OCI-LY1 (cell line): ENCODE measurements around the gene CBLB.
A peak's percentile ranks its signal among the peaks of the same experiment; 100 is the strongest.

Experiments used
- H2AFZ ChIP-seq: fragments of 200-600 bp; sonication (generic), shearing (Covaris generic); 2 replicates; pipeline ENCODE4 v1.6.0; 2014; ENCODE audit warnings: antibody characterized with exemption, mild to moderate bottlenecking, low read length
- H3F3A ChIP-seq: fragments of 200-600 bp; sonication (generic), shearing (Covaris generic); 2 replicates; pipeline ENCODE4 v1.6.0; 2014; ENCODE audit warnings: mild to moderate bottlenecking, antibody characterized with exemption, low read length, moderate library complexity; ENCODE audit not compliant: insufficient read depth
- H3K27ac ChIP-seq: fragments of 200-600 bp; sonication (generic); 2 replicates; pipeline ENCODE4 v1.5.1; 2014; ENCODE audit warnings: low read length, mixed run types, mild to moderate bottlenecking, low read depth; ENCODE audit not compliant: poor library complexity, severe bottlenecking
- H3K27me3 ChIP-seq: fragments of 200-600 bp; sonication (generic); 2 replicates; pipeline ENCODE4 v1.6.0; 2014; ENCODE audit warnings: antibody characterized with exemption, mild to moderate bottlenecking, low read length, moderate library complexity; ENCODE audit not compliant: insufficient read depth
- H3K36me3 ChIP-seq: fragments of 200-600 bp; sonication (generic); 2 replicates; pipeline ENCODE4 v1.6.1; 2014; ENCODE audit warnings: mild to moderate bottlenecking, antibody characterized with exemption, low read length, moderate library complexity, mixed read lengths; ENCODE audit not compliant: insufficient read depth
- H3K4me1 ChIP-seq: fragments of 200-600 bp; sonication (generic); 2 replicates; pipeline ENCODE4 v1.5.1; 2014; ENCODE audit warnings: mild to moderate bottlenecking, low read length, moderate library complexity; ENCODE audit not compliant: insufficient read depth, severe bottlenecking
- H3K4me2 ChIP-seq: fragments of 200-600 bp; sonication (generic), shearing (Covaris generic); 2 replicates; pipeline ENCODE4 v1.6.1; 2014; ENCODE audit warnings: low read length
- H3K4me3 ChIP-seq: fragments of 200-600 bp; sonication (generic); 2 replicates; pipeline ENCODE4 v1.5.1; 2014; ENCODE audit warnings: low read length, low read depth, mild to moderate bottlenecking, mixed read lengths; ENCODE audit not compliant: poor library complexity, severe bottlenecking
- H3K79me2 ChIP-seq: fragments of 200-600 bp; shearing (Covaris generic); 2 replicates; pipeline ENCODE4 v1.6.1; 2016; ENCODE audit warnings: mixed run types, low read length, mixed read lengths; ENCODE audit not compliant: insufficient read depth
- H3K9ac ChIP-seq: fragments of 200-600 bp; sonication (generic), shearing (Covaris generic); 2 replicates; pipeline ENCODE4 v1.6.1; 2014; ENCODE audit warnings: mild to moderate bottlenecking, low read length, mixed read lengths
- H3K9me2 ChIP-seq: fragments of 200-600 bp; sonication (generic), shearing (Covaris generic); 2 replicates; pipeline ENCODE4 v1.6.1; 2014; ENCODE audit warnings: low read depth, mild to moderate bottlenecking, low read length, mixed read lengths
- H3K9me3 ChIP-seq: fragments of 200-600 bp; shearing (Covaris generic); 2 replicates; pipeline ENCODE4 v1.6.1; 2014; ENCODE audit warnings: low read length, mixed read lengths
- H4K20me1 ChIP-seq: fragments of 200-600 bp; sonication (generic), shearing (Covaris generic); 2 replicates; pipeline ENCODE4 v1.6.0; 2016; ENCODE audit warnings: mild to moderate bottlenecking, low read length; ENCODE audit not compliant: insufficient read depth
- CTCF ChIP-seq: fragments of 200-600 bp; sonication (generic), shearing (Covaris generic); IDR thresholded peaks from 2 replicates; pipeline ENCODE4 v1.5.1; 2017; ENCODE audit warnings: mild to moderate bottlenecking, antibody characterized with exemption, low read length, moderate library complexity, mixed read lengths
- EZH2 ChIP-seq: fragments of 200-600 bp; sonication (generic), shearing (Covaris generic); IDR thresholded peaks from 2 replicates; pipeline ENCODE4 v1.8.0; 2017; ENCODE audit warnings: borderline replicate concordance, mixed run types, mild to moderate bottlenecking, antibody characterized with exemption, low read length, moderate library complexity, mixed read lengths

The CBLB gene

GRCh38 chr3:105904678-105905284, 36.0 kb upstream of the CBLB start:
- H2AFZ ChIP-seq, result no peak overlapping the region
- peaks cover 13% of the 10 kb centered on the region for H3K4me1 ChIP-seq
- no peak overlapping the region for H3K4me2 ChIP-seq
- no peaks in the 10 kb centered on the region for H3F3A ChIP-seq
- no peaks in the 10 kb centered on the region for H3K27me3 ChIP-seq
- no peaks in the 10 kb centered on the region for H3K79me2 ChIP-seq
- no peak overlapping the region for H3K9ac ChIP-seq
- TF ChIP-seq CTCF (no peak), EZH2 (no peak)
- H3K36me3 ChIP-seq, result no peaks in the 10 kb centered on the region
- H3K9me3 ChIP-seq, result no peaks in the 10 kb centered on the region
- no peaks in the 10 kb centered on the region for H4K20me1 ChIP-seq
- no peaks in the 10 kb centered on the region for H3K9me2 ChIP-seq
- H3K27ac ChIP-seq, result no peak overlapping the region
- no peak overlapping the region for H3K4me3 ChIP-seq

GRCh38 chr3:105904251-105904650, 35.4 kb upstream of the CBLB start:
- no peak overlapping the region for H3K27ac ChIP-seq
- H3K9me2 ChIP-seq, result no peaks in the 10 kb centered on the region
- TF ChIP-seq CTCF (no peak), EZH2 (no peak)
- peaks cover 13% of the 10 kb centered on the region for H3K4me1 ChIP-seq
- no peak overlapping the region for H2AFZ ChIP-seq
- H3K36me3 ChIP-seq, result no peaks in the 10 kb centered on the region
- H3K79me2 ChIP-seq, result no peaks in the 10 kb centered on the region
- no peak overlapping the region for H3K4me3 ChIP-seq
- H3K9me3 ChIP-seq, result no peaks in the 10 kb centered on the region
- H3F3A ChIP-seq, result no peaks in the 10 kb centered on the region
- no peak overlapping the region for H3K9ac ChIP-seq
- H3K4me2 ChIP-seq, result no peak overlapping the region
- no peaks in the 10 kb centered on the region for H4K20me1 ChIP-seq
- no peaks in the 10 kb centered on the region for H3K27me3 ChIP-seq

- Histone ChIP-seq H2AFZ (0 out of 2 replicates have a peak overlapping the region, but pooled peaks have one; percentile 23), H3K9me2 (no peaks in the 10 kb centered on the region), H3F3A (no peaks in the 10 kb centered on the region), H3K4me1 (no peaks in the 10 kb centered on the region), H3K36me3 (no peaks in the 10 kb centered on the region), H3K4me3 (no peak overlapping the region), H4K20me1 (no peaks in the 10 kb centered on the region), H3K9ac (no peak overlapping the region), H3K9me3 (no peaks in the 10 kb centered on the region), H3K4me2 (no peak overlapping the region), H3K27ac (no peak overlapping the region), H3K79me2 (no peaks in the 10 kb centered on the region), H3K27me3 (no peaks in the 10 kb centered on the region)
- TF ChIP-seq CTCF (no peak), EZH2 (no peak)
Measured at GRCh38 chr3:105899516-105899915, 30.7 kb upstream of the CBLB start.
